Sigmoid colon (tissue), 4 donors: ENCODE measurements around the gene TUBA1C.

Experiments
- CTCF ChIP-seq, 4 experiments: fragments of 450-650 bp in 3 of 4; fragments of 200-600 bp in 1 of 4; IDR thresholded peaks; one replicate each; pipeline ENCODE4 v1.5.1; 2016 to 2019; ENCODE audit warnings: antibody characterized with exemption in 4 of 4, mild to moderate bottlenecking in 3 of 4, moderate library complexity in 2 of 4
- EP300 ChIP-seq, 4 donors: sonication (generic); formaldehyde crosslinking; IDR thresholded peaks; one replicate each; pipeline ENCODE4 v1.6.1; 2017; ENCODE audit warnings: antibody characterized with exemption in 4 of 4
- POLR2A ChIP-seq, 2 donors: fragments of 450-650 bp; IDR thresholded peaks; one replicate each; pipeline ENCODE4 v1.6.1; 2016; ENCODE audit warnings: antibody characterized with exemption in 2 of 2, mild to moderate bottlenecking in 2 of 2, moderate library complexity in 2 of 2

GRCh38 chr12:49236423-49236822 is 28.5 kb upstream of the TUBA1C start:
- TF ChIP-seq CTCF (IDR thresholded peaks at IDR 0.05) (no peak), EP300 (IDR thresholded peaks at IDR 0.05) (no peak), POLR2A (IDR thresholded peaks at IDR 0.05) (no peak)
